Nephron progenitor cell (in vitro differentiated cells): ENCODE data around the gene SYTL1.

Experiments used
- DNase-seq: peaks from one replicate; pipeline ENCODE4 v3.0.0; 2021
- H3K27ac Mint-ChIP-seq: 2 replicates; pipeline ENCODE4 v1.8.0; 2021; ENCODE audit warnings: mild to moderate bottlenecking, moderate library complexity, mixed read lengths
- H3K27me3 Mint-ChIP-seq: 2 replicates; pipeline ENCODE4 v1.8.0; 2021; ENCODE audit warnings: mild to moderate bottlenecking, low read depth, mixed read lengths; ENCODE audit not compliant: poor library complexity
- H3K36me3 Mint-ChIP-seq: 2 replicates; pipeline ENCODE4 v1.8.0; 2021; ENCODE audit warnings: low read depth, mixed read lengths
- H3K4me1 Mint-ChIP-seq: 2 replicates; pipeline ENCODE4 v1.8.0; 2021; ENCODE audit warnings: mixed read lengths
- H3K4me3 Mint-ChIP-seq: 2 replicates; pipeline ENCODE4 v1.8.0; 2021; ENCODE audit warnings: mild to moderate bottlenecking, moderate library complexity, mixed read lengths
- H3K9me3 Mint-ChIP-seq: 2 replicates; pipeline ENCODE4 v1.8.0; 2021; ENCODE audit warnings: mild to moderate bottlenecking, moderate library complexity, mixed read lengths
- CTCF ChIP-seq: fragments of 200-600 bp; sonication (generic); IDR thresholded peaks from 2 replicates; pipeline ENCODE4 v1.5.0; 2021; ENCODE audit warnings: antibody characterized with exemption

SYTL1 gene

GRCh38 chr1:27314169-27314568 is 27.7 kb upstream of the SYTL1 start:
- no peak overlapping the region for H3K4me3 Mint-ChIP-seq
- DNase-seq, result no peak
- no peak for TF ChIP-seq CTCF
- peaks cover 22% of the 10 kb centered on the region for H3K4me1 Mint-ChIP-seq
- H3K9me3 Mint-ChIP-seq, result no peaks in the 10 kb centered on the region
- H3K27ac Mint-ChIP-seq, result no peak overlapping the region
- H3K27me3 Mint-ChIP-seq, result peaks cover 34% of the 10 kb centered on the region
- no peaks in the 10 kb centered on the region for H3K36me3 Mint-ChIP-seq

GRCh38 chr1:27314737-27315136 is 27.1 kb upstream of the SYTL1 start:
- Mint-ChIP-seq H3K27me3 (peaks cover 36% of the 10 kb centered on the region), H3K36me3 (no peaks in the 10 kb centered on the region), H3K9me3 (no peaks in the 10 kb centered on the region), H3K4me1 (peaks cover 22% of the 10 kb centered on the region), H3K4me3 (no peak overlapping the region), H3K27ac (no peak overlapping the region)
- no peak for DNase-seq
- TF ChIP-seq CTCF, result no peak

GRCh38 chr1:27316860-27317259 is 25.0 kb upstream of the SYTL1 start:
- H3K27me3 Mint-ChIP-seq, result peaks cover 30% of the 10 kb centered on the region
- no peak for TF ChIP-seq CTCF
- no peak overlapping the region for H3K27ac Mint-ChIP-seq
- DNase-seq, result no peak
- H3K4me1 Mint-ChIP-seq, result peaks cover 25% of the 10 kb centered on the region
- no peaks in the 10 kb centered on the region for H3K9me3 Mint-ChIP-seq
- no peak overlapping the region for H3K4me3 Mint-ChIP-seq
- H3K36me3 Mint-ChIP-seq, result no peaks in the 10 kb centered on the region

GRCh38 chr1:27318136-27318535 is 23.7 kb upstream of the SYTL1 start:
- no peak overlapping the region for H3K4me3 Mint-ChIP-seq

GRCh38 chr1:27318596-27318995 is 23.2 kb upstream of the SYTL1 start:
- Mint-ChIP-seq H3K4me1 (peaks cover 38% of the 10 kb centered on the region), H3K27me3 (peaks cover 21% of the 10 kb centered on the region), H3K36me3 (no peaks in the 10 kb centered on the region), H3K27ac (no peak overlapping the region), H3K4me3 (no peak overlapping the region), H3K9me3 (no peaks in the 10 kb centered on the region)
- no peak for DNase-seq
- no peak for TF ChIP-seq CTCF

More at GRCh38 chr1:27318136-27318535, 23.7 kb upstream of the SYTL1 start:
- peak overlapping the region; percentile 6 for H3K27ac Mint-ChIP-seq
- no peak for DNase-seq
- H3K4me1 Mint-ChIP-seq, result peaks cover 34% of the 10 kb centered on the region
- no peaks in the 10 kb centered on the region for H3K9me3 Mint-ChIP-seq
- H3K27me3 Mint-ChIP-seq, result peaks cover 23% of the 10 kb centered on the region
- TF ChIP-seq CTCF, result no peak
- no peaks in the 10 kb centered on the region for H3K36me3 Mint-ChIP-seq

GRCh38 chr1:27321813-27322568 is 19.8 kb upstream of the SYTL1 start, which contains the start of gene TMEM222:
TMEM222 (plus strand) TSS chr1:27322163; CDS start chr1:27322198, 35 bp downstream.
- DNase-seq, result peak; percentile 98
- H3K36me3 Mint-ChIP-seq, result peaks cover 17% of the 10 kb centered on the region
- no peak for TF ChIP-seq CTCF
- peaks cover 11% of the 10 kb centered on the region for H3K27me3 Mint-ChIP-seq
- no peaks in the 10 kb centered on the region for H3K9me3 Mint-ChIP-seq
- H3K4me3 Mint-ChIP-seq, result peak within 1 kb of the TSS; percentile 97
- peaks cover 41% of the 10 kb centered on the region for H3K4me1 Mint-ChIP-seq
- H3K27ac Mint-ChIP-seq, result peak within 1 kb of the TSS; percentile 97
